GM18520 (cell line): ENCODE data around the gene IQCN.
A peak's percentile ranks its signal among the peaks of the same experiment; 100 is the strongest.

Experiments
- ATAC-seq: cut with Tn5 transposase; IDR thresholded peaks from one replicate; pipeline ENCODE4 v1.9.1; 2021; ENCODE audit not compliant: unreplicated experiment

The IQCN gene

GRCh38 chr19:18307271-18307681 is 33.0 kb upstream of the IQCN start:
- ATAC-seq = no peak

- ATAC-seq = no peak
Observed at GRCh38 chr19:18306888-18307260, 32.6 kb upstream of the IQCN start.

GRCh38 chr19:18306209-18306887 is 32.1 kb upstream of the IQCN start:
- no peak for ATAC-seq

- ATAC-seq = no peak
Observed at GRCh38 chr19:18304458-18305310, 30.4 kb upstream of the IQCN start.

- ATAC-seq = no peak
Observed at GRCh38 chr19:18304208-18304457, 29.9 kb upstream of the IQCN start.

- no peak for ATAC-seq
Observed at GRCh38 chr19:18301718-18302111, 27.5 kb upstream of the IQCN start.

- ATAC-seq = no peak
Observed at GRCh38 chr19:18300930-18301717, 26.9 kb upstream of the IQCN start.

- no peak for ATAC-seq
Observed at GRCh38 chr19:18299654-18300053, 25.4 kb upstream of the IQCN start.

- no peak for ATAC-seq
Observed at GRCh38 chr19:18298601-18299000, 24.3 kb upstream of the IQCN start.

- no peak for ATAC-seq
Observed at GRCh38 chr19:18297308-18297707, 23.1 kb upstream of the IQCN start.

GRCh38 chr19:18295034-18295451 is 20.8 kb upstream of the IQCN start:
- no peak for ATAC-seq

GRCh38 chr19:18294467-18294864 is 20.2 kb upstream of the IQCN start:
- ATAC-seq = no peak

GRCh38 chr19:18293642-18294466 is 19.6 kb upstream of the IQCN start:
- no peak for ATAC-seq

- no peak for ATAC-seq
Observed at GRCh38 chr19:18292810-18293641, 18.8 kb upstream of the IQCN start.

GRCh38 chr19:18292462-18292809 is 18.2 kb upstream of the IQCN start:
- no peak for ATAC-seq

- ATAC-seq = no peak
Observed at GRCh38 chr19:18291590-18292461, 17.6 kb upstream of the IQCN start.

- no peak for ATAC-seq
Observed at GRCh38 chr19:18291019-18291524, 16.8 kb upstream of the IQCN start.

- ATAC-seq = peak; percentile 48
Observed at GRCh38 chr19:18290302-18291018, 16.2 kb upstream of the IQCN start.
